Common myeloid progenitor, CD34-positive (primary cell): ENCODE data around the gene ZFP36L2. TPM values are rescaled to one million over a fixed set of nuclear protein-coding genes. Genes with fewer than 3 reads are reported as not detected.

ENCODE experiments used
- CTCF ChIA-PET: fragments of 350-600 bp; sonication (Branson Sonifier 250); formaldehyde crosslinking; loops from one replicate; lab custom pipeline; 2021; ENCODE audit warnings: antibody characterized with exemption; lab: Charles Lee
- POLR2A ChIA-PET: fragments of 350-600 bp; sonication (Branson Sonifier 250); formaldehyde crosslinking; loops from one replicate; lab custom pipeline; 2021; ENCODE audit warnings: antibody characterized with exemption; lab: Charles Lee
- DNase-seq, 3 donors: peaks; one replicate each; pipeline versions ENCODE4 v3.0.0 to v3.0.0-alpha.2; 2013
- H3K27ac ChIP-seq, 2 experiments: 1 replicate in 1 of 2; 2 replicates in 1 of 2; pipeline ENCODE4 v1.7.0; 2013; ENCODE audit warnings: inconsistent platforms in 2 of 2, low read length in 2 of 2, mild to moderate bottlenecking in 2 of 2, low read depth in 1 of 2, moderate library complexity in 1 of 2; ENCODE audit not compliant: severe bottlenecking in 2 of 2, insufficient read depth in 1 of 2, poor library complexity in 1 of 2
- H3K27me3 ChIP-seq, 5 experiments: replicated peaks in 2 of 5; 1 replicate in 3 of 5; 2 replicates in 2 of 5; pipeline versions ENCODE4 v1.6.1 to v1.7.0; 2013; ENCODE audit warnings: low read length in 4 of 5, mild to moderate bottlenecking in 2 of 5, moderate library complexity in 2 of 5, inconsistent platforms in 1 of 5; ENCODE audit not compliant: insufficient read depth in 5 of 5, control insufficient read depth in 4 of 5
- H3K36me3 ChIP-seq, 4 experiments: 1 replicate in 2 of 4; 2 replicates in 2 of 4; pipeline versions ENCODE4 v1.6.1 to v1.7.0; 2013; ENCODE audit warnings: low read length in 3 of 4, control low read depth in 1 of 4, mild to moderate bottlenecking in 1 of 4; ENCODE audit not compliant: control insufficient read depth in 4 of 4, insufficient read depth in 4 of 4
- H3K4me1 ChIP-seq, 4 experiments: 1 replicate in 3 of 4; 2 replicates in 1 of 4; pipeline versions ENCODE4 v1.6.1 to v1.7.1; 2013; ENCODE audit warnings: low read length in 3 of 4, mild to moderate bottlenecking in 3 of 4, control low read depth in 1 of 4, inconsistent platforms in 1 of 4, moderate library complexity in 1 of 4; ENCODE audit not compliant: control insufficient read depth in 4 of 4, insufficient read depth in 4 of 4; ENCODE audit errors: control extremely low read depth in 1 of 4
- H3K4me3 ChIP-seq, 7 experiments: 1 replicate in 4 of 7; 2 replicates in 3 of 7; pipeline versions ENCODE4 v1.5.1 to v1.7.0; 2013; ENCODE audit warnings: mild to moderate bottlenecking in 7 of 7, low read length in 6 of 7, moderate library complexity in 6 of 7, inconsistent platforms in 2 of 7, low read depth in 2 of 7, control low read depth in 1 of 7; ENCODE audit not compliant: insufficient read depth in 4 of 7, control insufficient read depth in 1 of 7; ENCODE audit errors: extremely low read depth in 1 of 7
- H3K9me3 ChIP-seq, 5 experiments: 1 replicate in 4 of 5; 2 replicates in 1 of 5; pipeline versions ENCODE4 v1.6.1 to v1.7.1; 2013; ENCODE audit warnings: low read length in 4 of 5, mild to moderate bottlenecking in 2 of 5, inconsistent platforms in 1 of 5, low read depth in 1 of 5, moderate library complexity in 1 of 5; ENCODE audit not compliant: control insufficient read depth in 4 of 5, insufficient read depth in 2 of 5; ENCODE audit errors: control extremely low read depth in 1 of 5
- WGBS: methylation state at CpG from one replicate; pipeline ENCODE4 v1.1.5; 2013; ENCODE audit not compliant: insufficient coverage; 5-methylcytosine and 5-hydroxymethylcytosine counted together
- polyA plus RNA-seq: library from polyadenylated mRNA; unstranded; fragments of 120-200 nt; gene quantifications from one replicate; pipeline ENCODE4 v1.2.1, GENCODE V29; 2013

ZFP36L2 gene, protein sequence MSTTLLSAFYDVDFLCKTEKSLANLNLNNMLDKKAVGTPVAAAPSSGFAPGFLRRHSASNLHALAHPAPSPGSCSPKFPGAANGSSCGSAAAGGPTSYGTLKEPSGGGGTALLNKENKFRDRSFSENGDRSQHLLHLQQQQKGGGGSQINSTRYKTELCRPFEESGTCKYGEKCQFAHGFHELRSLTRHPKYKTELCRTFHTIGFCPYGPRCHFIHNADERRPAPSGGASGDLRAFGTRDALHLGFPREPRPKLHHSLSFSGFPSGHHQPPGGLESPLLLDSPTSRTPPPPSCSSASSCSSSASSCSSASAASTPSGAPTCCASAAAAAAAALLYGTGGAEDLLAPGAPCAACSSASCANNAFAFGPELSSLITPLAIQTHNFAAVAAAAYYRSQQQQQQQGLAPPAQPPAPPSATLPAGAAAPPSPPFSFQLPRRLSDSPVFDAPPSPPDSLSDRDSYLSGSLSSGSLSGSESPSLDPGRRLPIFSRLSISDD
- 313 TPM for polyA plus RNA-seq

DNA sequence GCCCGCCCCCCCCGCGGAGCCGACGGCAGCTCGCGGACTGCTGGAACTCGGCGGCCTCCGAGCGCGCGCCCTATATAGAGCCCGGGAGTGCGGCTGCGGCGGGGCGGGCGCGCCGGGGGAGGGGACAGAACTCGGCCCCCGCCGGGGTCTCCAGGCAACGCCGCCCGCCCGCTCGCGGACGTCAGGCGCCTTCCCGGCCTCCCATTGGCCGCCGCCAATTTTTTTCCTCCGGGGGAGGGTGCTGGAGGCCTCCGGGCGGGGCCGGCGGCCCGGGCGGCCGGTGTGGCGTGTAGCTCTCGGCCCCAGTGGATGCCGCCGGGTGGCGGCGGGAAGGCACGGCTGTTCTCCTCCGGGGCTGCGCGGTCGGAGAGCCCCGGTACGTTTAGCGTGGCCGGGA, at the start of gene ZFP36L2:
TSS of gene ZFP36L2 (minus strand) at position 49 of the 397 bp plus-strand sequence. CDS start 291 bp downstream, outside the sequence.
- POLR2A ChIA-PET: interaction anchor here (0.5 to 8.1 kb wide), 22 partner anchors 8 to 396 kb away, joined by 3 to 75 read pairs (median 4); no protein-coding TSS in a partner anchor
- WGBS: 0% methylated on average over 40 of the region's 58 CpGs
- no peaks in the 10 kb centered on the region for H3K9me3 ChIP-seq

DNA sequence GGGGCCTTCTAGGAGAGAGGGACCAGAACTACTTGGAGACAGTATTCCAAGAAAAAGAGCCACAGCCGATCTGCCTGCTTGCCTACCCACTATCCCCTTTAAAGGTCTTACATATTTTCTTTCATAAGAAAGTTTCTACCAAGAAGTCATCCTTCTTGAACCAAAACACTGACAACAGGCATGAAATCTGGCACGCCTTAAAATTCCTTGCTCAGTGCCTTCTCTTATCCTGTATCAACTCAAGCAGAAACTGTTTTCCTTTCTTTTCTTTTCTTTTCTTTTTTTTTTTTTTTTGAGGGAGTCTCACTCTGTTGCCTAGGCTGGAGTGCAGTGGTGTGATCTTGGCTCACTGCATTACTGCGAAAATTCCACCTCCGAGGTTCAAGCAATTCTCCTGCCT, 48.3 kb upstream of the ZFP36L2 start:
- H3K27me3 ChIP-seq: no peaks in the 10 kb centered on the region
- H3K4me3 ChIP-seq: no peak overlapping the region
- H3K4me1 ChIP-seq: peaks cover 0 to 5% (median 4%) of the 10 kb centered on the region in 4 experiments
- no peaks in the 10 kb centered on the region for H3K9me3 ChIP-seq
- peaks cover 0 to 38% (median 16%) of the 10 kb centered on the region in 4 experiments for H3K36me3 ChIP-seq
- DNase-seq: no peak
- ChIA-PET POLR2A (no interaction called here), CTCF (no interaction called here)
- no peak overlapping the region for H3K27ac ChIP-seq
- 100% methylated on average over 2 of the region's 4 CpGs for WGBS

More for the DNA sequence above, at the start of gene ZFP36L2:
- DNase-seq: peak; percentile 94 to 97 (median 96)
- Histone ChIP-seq H3K27ac (peak within 1 kb of the TSS; percentile 61 to 91), H3K27me3 (no peaks in the 10 kb centered on the region), H3K4me1 (peaks cover 22 to 29% (median 27%) of the 10 kb centered on the region in 4 experiments), H3K36me3 (peaks cover 0 to 57% (median 48%) of the 10 kb centered on the region in 4 experiments), H3K4me3 (peak within 1 kb of the TSS; percentile 84 to 100 (median 97))
- CTCF ChIA-PET: interaction anchor here (0.7 to 13.6 kb wide), 16 partner anchors 8 to 397 kb away, joined by 3 to 178 read pairs (median 18); no protein-coding TSS in a partner anchor

DNA sequence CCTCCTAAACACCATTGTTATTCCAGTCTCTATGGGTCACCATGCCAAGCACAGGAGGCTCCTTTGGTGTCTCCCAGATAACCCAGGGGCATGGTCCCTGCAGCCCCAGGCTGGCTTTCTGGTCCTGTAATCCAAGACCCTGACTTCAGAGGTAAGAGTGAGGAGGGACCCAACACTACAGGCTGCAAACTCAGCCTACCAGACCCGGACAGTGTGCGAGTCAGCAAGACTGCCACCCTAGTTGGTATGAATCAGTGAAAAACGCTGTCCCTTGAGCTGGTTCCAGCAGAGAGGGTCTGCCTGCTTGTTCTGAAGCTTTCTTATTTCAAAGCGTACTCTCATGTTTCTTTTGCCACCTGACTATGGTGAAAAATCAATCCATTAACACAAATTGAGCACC, 47.6 kb upstream of the ZFP36L2 start:
- H3K36me3 ChIP-seq: peaks cover 0 to 40% (median 15%) of the 10 kb centered on the region in 4 experiments
- 91% methylated on average over 4 of the region's 4 CpGs for WGBS

DNA sequence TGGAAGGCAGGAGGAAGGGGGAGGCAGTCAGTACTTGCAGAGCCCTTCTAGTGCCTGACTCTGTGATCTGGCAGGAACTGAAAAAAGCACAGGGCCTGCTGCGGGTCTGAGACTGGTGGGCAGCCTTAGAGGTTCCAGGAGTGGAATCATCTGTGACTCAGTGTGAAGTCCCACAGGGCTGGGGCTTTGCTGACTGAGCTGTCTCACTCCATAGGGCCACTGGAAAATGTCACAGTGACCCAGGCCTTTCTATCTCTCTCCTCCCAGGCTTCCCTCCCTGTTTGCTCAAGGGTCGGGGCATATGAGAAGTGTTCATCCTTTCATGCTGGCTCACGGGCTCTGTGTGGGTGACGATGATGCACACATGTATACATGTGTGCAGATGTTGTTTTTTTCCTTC, 47.1 kb upstream of the ZFP36L2 start:
- Histone ChIP-seq H3K36me3 (peaks cover 0 to 38% (median 18%) of the 10 kb centered on the region in 4 experiments), H3K4me1 (peaks cover 0 to 7% (median 4%) of the 10 kb centered on the region in 4 experiments), H3K4me3 (no peak overlapping the region), H3K27ac (no peak overlapping the region), H3K27me3 (no peaks in the 10 kb centered on the region), H3K9me3 (no peaks in the 10 kb centered on the region)
- ChIA-PET POLR2A (no interaction called here), CTCF (no interaction called here)
- DNase-seq: no peak
- 100% methylated on average over 1 of the region's 4 CpGs for WGBS

More for the DNA sequence above, 47.6 kb upstream of the ZFP36L2 start:
- CTCF ChIA-PET: no interaction called here
- H3K27me3 ChIP-seq: no peaks in the 10 kb centered on the region
- DNase-seq: no peak
- no peaks in the 10 kb centered on the region for H3K9me3 ChIP-seq
- H3K27ac ChIP-seq: no peak overlapping the region
- H3K4me3 ChIP-seq: no peak overlapping the region
- peaks cover 0 to 5% (median 4%) of the 10 kb centered on the region in 4 experiments for H3K4me1 ChIP-seq
- POLR2A ChIA-PET: no interaction called here

DNA sequence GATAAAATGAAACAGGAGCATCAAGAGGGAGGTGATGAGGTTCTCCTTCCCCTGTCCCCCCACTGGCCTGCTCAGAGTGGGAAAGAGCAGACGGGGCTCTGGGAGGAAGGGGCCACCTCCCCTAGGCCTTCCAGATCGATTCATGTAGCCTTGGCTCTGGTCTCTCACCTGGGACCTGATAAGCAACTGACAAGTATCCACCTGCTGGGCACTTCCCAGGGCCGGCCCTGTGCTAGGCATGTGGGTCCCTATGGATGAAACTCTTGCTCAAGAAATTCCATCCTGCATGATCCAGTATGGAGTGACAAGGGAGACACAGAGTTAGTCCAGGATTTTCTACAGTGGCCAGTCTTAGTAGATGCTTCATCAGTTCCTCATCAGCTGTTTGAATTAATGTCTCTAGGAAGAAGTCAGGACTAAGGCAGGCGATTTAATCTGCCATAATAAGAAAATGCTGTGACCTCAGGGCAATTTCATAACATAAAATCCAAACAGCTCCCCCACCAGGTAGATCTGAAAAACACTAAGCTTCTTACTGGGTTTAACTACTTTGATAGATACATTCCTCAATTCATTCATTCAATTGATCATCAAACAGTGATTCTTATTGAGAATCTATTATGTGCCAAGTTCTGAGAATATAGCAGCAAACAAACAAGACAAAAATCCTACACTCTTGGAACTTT, 44.7 kb upstream of the ZFP36L2 start:
- no peaks in the 10 kb centered on the region for H3K27me3 ChIP-seq
- no peak overlapping the region for H3K4me3 ChIP-seq
- peak; percentile 10 to 26 (median 15) for DNase-seq
- 86% methylated on average over 2 of the region's 4 CpGs for WGBS
- ChIA-PET POLR2A (no interaction called here), CTCF (interaction anchor here (0.7 kb wide), 1 partner anchor 211 kb away, joined by 5 read pairs; no protein-coding TSS in a partner anchor)
- no peak overlapping the region for H3K27ac ChIP-seq
- H3K4me1 ChIP-seq: peaks cover 0 to 10% (median 2%) of the 10 kb centered on the region in 4 experiments
- no peaks in the 10 kb centered on the region for H3K9me3 ChIP-seq
- peaks cover 0 to 35% (median 18%) of the 10 kb centered on the region in 4 experiments for H3K36me3 ChIP-seq

DNA sequence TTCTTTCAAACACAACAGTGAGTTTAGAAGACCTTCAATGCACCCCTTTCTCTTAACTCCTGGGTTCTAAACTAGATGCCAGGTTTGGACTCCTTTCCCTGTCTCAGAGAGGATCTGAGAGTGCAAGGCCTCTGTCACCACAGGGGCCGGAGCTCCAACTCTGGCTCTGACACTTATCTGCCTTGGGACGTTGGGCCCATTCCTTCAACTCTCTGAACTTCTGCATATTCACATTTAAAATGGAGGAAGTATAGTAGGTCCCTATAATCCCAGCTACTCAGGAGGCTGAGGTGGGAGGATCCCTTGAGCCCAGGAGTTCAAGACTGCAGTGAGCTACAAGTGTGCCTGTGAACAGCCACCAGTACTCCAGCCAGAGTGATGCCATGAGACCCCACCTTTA, 44.1 kb upstream of the ZFP36L2 start:
- POLR2A ChIA-PET: no interaction called here
- Histone ChIP-seq H3K27me3 (no peaks in the 10 kb centered on the region), H3K36me3 (peaks cover 0 to 37% (median 17%) of the 10 kb centered on the region in 4 experiments), H3K27ac (no peak overlapping the region), H3K4me1 (peaks cover 0 to 10% (median 2%) of the 10 kb centered on the region in 4 experiments), H3K4me3 (no peak overlapping the region), H3K9me3 (no peaks in the 10 kb centered on the region)
- CTCF ChIA-PET: no interaction called here
- no CpG with 5 or more reads among the region's 2 CpGs for WGBS
- no peak for DNase-seq
